KOPT-K1 (cell line): ENCODE results near the gene MAPK14.

Source experiments
- H3K27ac ChIP-seq: fragments of 200-600 bp; sonication (generic); 2 replicates; pipeline ENCODE4 v1.5.1; 2016; ENCODE audit warnings: antibody characterized with exemption, mild to moderate bottlenecking, low read depth, low read length; ENCODE audit not compliant: poor library complexity, severe bottlenecking
- H3K36me3 ChIP-seq: fragments of 200-600 bp; sonication (generic); 2 replicates; pipeline ENCODE4 v1.5.1; 2017; ENCODE audit warnings: antibody characterized with exemption, mild to moderate bottlenecking, low read length, moderate library complexity; ENCODE audit not compliant: insufficient read depth
- H3K9me3 ChIP-seq: fragments of 200-600 bp; sonication (generic); 2 replicates; pipeline ENCODE4 v1.5.1; 2017; ENCODE audit warnings: antibody characterized with exemption, low read length, mild to moderate bottlenecking; ENCODE audit not compliant: insufficient read depth, poor library complexity, severe bottlenecking

Gene MAPK14

GRCh38 chr6:36132246-36132895, 104.8 kb downstream of the MAPK14 start:
- no peaks in the 10 kb centered on the region for H3K36me3 ChIP-seq
- H3K9me3 ChIP-seq: no peaks in the 10 kb centered on the region
- H3K27ac ChIP-seq: peak overlapping the region; percentile 8

- H3K36me3 ChIP-seq: no peaks in the 10 kb centered on the region
Measured at GRCh38 chr6:36133148-36133547, 105.5 kb downstream of the MAPK14 start.

GRCh38 chr6:36133912-36134311, 106.3 kb downstream of the MAPK14 start:
- Histone ChIP-seq H3K27ac (no peak overlapping the region), H3K36me3 (no peaks in the 10 kb centered on the region), H3K9me3 (no peaks in the 10 kb centered on the region)

More at GRCh38 chr6:36133148-36133547, 105.5 kb downstream of the MAPK14 start:
- Histone ChIP-seq H3K9me3 (no peaks in the 10 kb centered on the region), H3K27ac (no peak overlapping the region)

- H3K27ac ChIP-seq: no peak overlapping the region
- H3K9me3 ChIP-seq: no peaks in the 10 kb centered on the region
- no peaks in the 10 kb centered on the region for H3K36me3 ChIP-seq
Measured at GRCh38 chr6:36135053-36135731, 107.6 kb downstream of the MAPK14 start.

- H3K27ac ChIP-seq: no peak overlapping the region
- H3K9me3 ChIP-seq: no peaks in the 10 kb centered on the region
- H3K36me3 ChIP-seq: no peaks in the 10 kb centered on the region
Measured at GRCh38 chr6:36136034-36136433, 108.4 kb downstream of the MAPK14 start.

- Histone ChIP-seq H3K27ac (no peak overlapping the region), H3K9me3 (no peaks in the 10 kb centered on the region), H3K36me3 (no peaks in the 10 kb centered on the region)
Measured at GRCh38 chr6:36136551-36136950, 108.9 kb downstream of the MAPK14 start.

GRCh38 chr6:36138667-36139066, 111.1 kb downstream of the MAPK14 start:
- Histone ChIP-seq H3K36me3 (no peaks in the 10 kb centered on the region), H3K27ac (no peak overlapping the region), H3K9me3 (no peaks in the 10 kb centered on the region)

- Histone ChIP-seq H3K9me3 (no peaks in the 10 kb centered on the region), H3K27ac (no peak overlapping the region), H3K36me3 (no peaks in the 10 kb centered on the region)
Measured at GRCh38 chr6:36139431-36139830, 111.8 kb downstream of the MAPK14 start.

GRCh38 chr6:36139991-36140710, 112.5 kb downstream of the MAPK14 start:
- H3K36me3 ChIP-seq: no peaks in the 10 kb centered on the region
- H3K27ac ChIP-seq: no peak overlapping the region
- H3K9me3 ChIP-seq: no peaks in the 10 kb centered on the region

- no peaks in the 10 kb centered on the region for H3K36me3 ChIP-seq
- no peak overlapping the region for H3K27ac ChIP-seq
- no peaks in the 10 kb centered on the region for H3K9me3 ChIP-seq
Measured at GRCh38 chr6:36141091-36141490, 113.5 kb downstream of the MAPK14 start.

- Histone ChIP-seq H3K36me3 (no peaks in the 10 kb centered on the region), H3K9me3 (no peaks in the 10 kb centered on the region), H3K27ac (no peak overlapping the region)
Measured at GRCh38 chr6:36141961-36142360, 114.4 kb downstream of the MAPK14 start.

- H3K9me3 ChIP-seq: peaks cover 5% of the 10 kb centered on the region
- H3K36me3 ChIP-seq: no peaks in the 10 kb centered on the region
- no peak overlapping the region for H3K27ac ChIP-seq
Measured at GRCh38 chr6:36142971-36143838, 115.6 kb downstream of the MAPK14 start.

- no peaks in the 10 kb centered on the region for H3K36me3 ChIP-seq
- no peak overlapping the region for H3K27ac ChIP-seq
- H3K9me3 ChIP-seq: peaks cover 12% of the 10 kb centered on the region
Measured at GRCh38 chr6:36145495-36145894, 117.9 kb downstream of the MAPK14 start.

- Histone ChIP-seq H3K36me3 (no peaks in the 10 kb centered on the region), H3K27ac (no peak overlapping the region), H3K9me3 (peaks cover 12% of the 10 kb centered on the region)
Measured at GRCh38 chr6:36147294-36147693, 119.7 kb downstream of the MAPK14 start.

- Histone ChIP-seq H3K36me3 (no peaks in the 10 kb centered on the region), H3K9me3 (peaks cover 12% of the 10 kb centered on the region), H3K27ac (no peak overlapping the region)
Measured at GRCh38 chr6:36149476-36149875, 121.9 kb downstream of the MAPK14 start.
